Hematopoietic multipotent progenitor cell (in vitro differentiated cells): ENCODE data around the gene KRT8. TPM values are rescaled to one million over a fixed set of nuclear protein-coding genes. Genes with fewer than 3 reads are reported as not detected.
A peak's percentile ranks its signal among the peaks of the same experiment; 100 is the strongest.
"Not testable (repeated sequence)": the region's sequence is repeated elsewhere in the genome, so short reads cannot be mapped to it uniquely, and the experiment has no call there.

Source experiments
- DNase-seq, 3 donors: peaks; one replicate each; pipeline ENCODE4 v3.0.0-alpha.2; 2011 to 2015; ENCODE audit warnings: low read depth in 2 of 3, low spot score in 2 of 3
- total RNA-seq: library from RNA; depleted of rRNA; stranded (reverse); fragments of >200 nt; gene quantifications from one replicate; pipeline ENCODE4 v1.2.3, GENCODE V29; 2012

The KRT8 gene
- total RNA-seq, 1 donor = 7.3 TPM

GRCh38 chr12:52876372-52876771 is 28.5 kb downstream of the KRT8 start:
- no peak for DNase-seq

- no peak for DNase-seq
Observed at GRCh38 chr12:52874573-52875435, 30.1 kb downstream of the KRT8 start.

- DNase-seq = peak in 2 of 3 donors; percentile 88 to 90
Observed at GRCh38 chr12:52873832-52874572, 30.9 kb downstream of the KRT8 start.

- DNase-seq = no peak
Observed at GRCh38 chr12:52873513-52873831, 31.4 kb downstream of the KRT8 start.

GRCh38 chr12:52872644-52873389 is 32.1 kb downstream of the KRT8 start:
- DNase-seq = no peak

- no peak for DNase-seq
Observed at GRCh38 chr12:52871291-52872039, 33.4 kb downstream of the KRT8 start.

GRCh38 chr12:52870361-52871290 is 34.2 kb downstream of the KRT8 start:
- peak; percentile 41 to 82 (median 62) for DNase-seq

- DNase-seq = peak in 2 of 3 donors; percentile 71 to 77
Observed at GRCh38 chr12:52867642-52868041, 37.2 kb downstream of the KRT8 start.

- DNase-seq = no peak
Observed at GRCh38 chr12:52867152-52867551, 37.7 kb downstream of the KRT8 start.

GRCh38 chr12:52865090-52865944 is 39.6 kb downstream of the KRT8 start:
- DNase-seq = peak in 1 of 3 donors; percentile 42

GRCh38 chr12:52862023-52862422 is 42.9 kb downstream of the KRT8 start:
- no peak for DNase-seq

GRCh38 chr12:52861511-52861910 is 43.4 kb downstream of the KRT8 start:
- no peak for DNase-seq

GRCh38 chr12:52860102-52860823 is 44.6 kb downstream of the KRT8 start:
- DNase-seq = no peak

GRCh38 chr12:52857500-52857899 is 47.4 kb downstream of the KRT8 start:
- DNase-seq = no peak

- no peak for DNase-seq
Observed at GRCh38 chr12:52856787-52857186, 48.1 kb downstream of the KRT8 start.

GRCh38 chr12:52856077-52856476 is 48.8 kb downstream of the KRT8 start:
- DNase-seq = not testable (repeated sequence)

- DNase-seq = no peak
Observed at GRCh38 chr12:52851787-52852186, 53.1 kb downstream of the KRT8 start.

- DNase-seq = no peak
Observed at GRCh38 chr12:52850681-52851080, 54.2 kb downstream of the KRT8 start.
